KOPT-K1 (cell line): ENCODE results near the gene ANKRD34B.

Experiments used
- H3K27ac ChIP-seq: fragments of 200-600 bp; sonication (generic); 2 replicates; pipeline ENCODE4 v1.5.1; 2016; ENCODE audit warnings: antibody characterized with exemption, mild to moderate bottlenecking, low read depth, low read length; ENCODE audit not compliant: poor library complexity, severe bottlenecking
- H3K36me3 ChIP-seq: fragments of 200-600 bp; sonication (generic); 2 replicates; pipeline ENCODE4 v1.5.1; 2017; ENCODE audit warnings: antibody characterized with exemption, mild to moderate bottlenecking, low read length, moderate library complexity; ENCODE audit not compliant: insufficient read depth
- H3K9me3 ChIP-seq: fragments of 200-600 bp; sonication (generic); 2 replicates; pipeline ENCODE4 v1.5.1; 2017; ENCODE audit warnings: antibody characterized with exemption, low read length, mild to moderate bottlenecking; ENCODE audit not compliant: insufficient read depth, poor library complexity, severe bottlenecking

ANKRD34B gene

DNA sequence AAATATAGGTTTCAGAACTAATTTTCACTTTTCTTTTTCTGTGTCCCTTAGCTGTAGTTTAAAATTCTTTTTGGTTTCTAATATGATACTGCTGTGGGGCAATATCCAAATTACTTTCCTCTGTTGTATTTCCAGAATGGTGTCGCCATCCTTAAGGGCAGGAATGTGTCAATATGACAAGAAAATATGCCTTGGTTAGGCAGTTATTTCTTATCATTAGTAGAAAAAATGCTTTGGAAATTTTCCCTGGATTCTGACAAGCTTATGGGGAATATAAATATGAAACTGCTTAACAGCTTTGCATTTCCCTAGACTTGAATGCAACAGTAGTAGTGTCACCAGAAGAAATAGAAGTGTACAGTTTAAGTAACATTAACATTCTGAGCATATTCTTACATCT, 29.4 kb downstream of the ANKRD34B start:
- Histone ChIP-seq H3K9me3 (peaks cover 4% of the 10 kb centered on the region), H3K36me3 (no peaks in the 10 kb centered on the region), H3K27ac (no peak overlapping the region)

DNA sequence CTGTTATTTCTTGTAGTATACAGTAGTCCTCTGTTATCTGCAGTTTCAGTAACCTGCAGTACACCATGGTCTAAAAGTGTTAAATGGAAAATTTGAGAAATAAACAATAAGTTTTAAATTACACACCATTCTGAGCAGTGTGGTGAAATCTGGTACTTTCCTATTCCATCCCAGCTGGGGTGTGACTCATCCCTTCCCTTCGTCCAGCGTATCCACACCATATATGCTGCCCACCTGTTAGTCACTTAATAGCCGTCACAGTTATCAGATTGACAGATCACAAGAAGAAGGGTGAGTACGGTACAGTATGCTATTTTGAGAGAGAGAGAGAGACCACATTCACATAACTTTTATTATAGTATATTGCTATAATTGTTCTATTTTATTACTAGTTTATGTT, 53.3 kb downstream of the ANKRD34B start:
- Histone ChIP-seq H3K36me3 (no peaks in the 10 kb centered on the region), H3K27ac (no peak overlapping the region), H3K9me3 (no peaks in the 10 kb centered on the region)

DNA sequence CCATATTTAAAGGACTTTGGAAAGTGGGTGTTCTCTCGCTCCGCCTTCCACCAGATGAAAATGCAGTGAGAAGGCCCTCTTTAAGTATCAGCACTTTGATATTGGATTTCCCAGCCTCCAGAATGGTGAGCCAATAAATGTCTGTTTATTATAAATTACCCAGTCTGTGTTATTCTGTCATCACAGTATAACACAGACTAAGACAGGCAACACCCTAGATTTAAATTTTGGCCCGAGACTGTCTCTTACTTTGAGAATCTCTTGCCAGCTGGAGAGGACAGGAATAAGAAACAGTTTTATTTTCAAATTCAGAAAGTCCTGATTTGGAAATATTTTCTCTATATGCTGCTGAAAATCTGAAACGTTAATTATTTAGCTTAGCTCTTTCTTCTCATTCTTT, 60.7 kb downstream of the ANKRD34B start:
- Histone ChIP-seq H3K36me3 (no peaks in the 10 kb centered on the region), H3K9me3 (no peaks in the 10 kb centered on the region)

DNA sequence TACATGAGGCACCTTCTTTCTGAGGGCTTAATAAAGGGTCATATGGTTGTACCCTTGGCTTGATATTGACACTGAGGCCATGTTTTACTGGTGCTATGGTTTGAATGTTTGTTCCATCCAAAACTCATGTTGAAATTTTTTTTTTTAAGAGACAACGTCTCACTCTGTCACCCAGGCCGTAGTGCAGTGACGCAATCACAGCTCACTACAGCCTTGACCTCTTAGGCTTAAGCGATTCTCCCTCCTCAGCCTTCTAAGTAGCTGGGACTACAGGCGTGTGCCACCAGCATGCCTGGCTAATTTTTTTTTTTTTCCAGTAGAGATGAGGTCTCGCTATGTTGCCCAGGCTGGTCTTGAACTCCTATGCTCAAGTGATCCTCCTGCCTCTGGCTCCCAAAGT, 61.2 kb downstream of the ANKRD34B start:
- H3K27ac ChIP-seq = no peak overlapping the region
- no peaks in the 10 kb centered on the region for H3K36me3 ChIP-seq
- H3K9me3 ChIP-seq = no peaks in the 10 kb centered on the region

More for the DNA sequence above, 60.7 kb downstream of the ANKRD34B start:
- H3K27ac ChIP-seq = no peak overlapping the region

DNA sequence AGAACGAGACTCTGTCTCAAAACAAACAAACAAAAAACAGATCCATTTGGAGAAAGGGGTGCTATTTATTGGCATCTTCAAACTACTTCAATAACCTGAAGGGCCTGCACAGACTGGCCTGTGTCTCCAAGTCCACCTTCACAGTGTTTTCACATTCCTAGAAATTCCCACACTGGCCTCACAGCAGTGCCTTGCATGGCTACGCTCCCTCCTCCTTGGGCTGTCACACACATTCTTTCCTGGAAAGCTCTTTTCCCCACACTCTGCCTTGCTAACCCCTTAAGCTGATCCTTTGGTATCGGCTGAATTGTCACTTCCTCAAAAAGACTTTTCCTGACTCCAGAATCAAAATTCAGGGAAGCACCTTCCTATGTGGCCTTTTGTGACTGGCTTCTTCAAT, 62.4 kb downstream of the ANKRD34B start:
- H3K36me3 ChIP-seq = no peaks in the 10 kb centered on the region
- no peaks in the 10 kb centered on the region for H3K9me3 ChIP-seq
- H3K27ac ChIP-seq = no peak overlapping the region
